Endothelial cell of umbilical vein (primary cell): ENCODE measurements around the gene CELF1. TPM values are rescaled to one million over a fixed set of nuclear protein-coding genes. Genes with fewer than 3 reads are reported as not detected.

Source experiments
- BruUV-seq: library from RNA; stranded (reverse); fragments of 400-500 nt; replicated peaks from 2 replicates; lab custom pipeline; 2021; lab: Mats Ljungman, UMichigan
- CTCF ChIA-PET: fragments of 300-600, 350-600 bp; sonication (Branson Sonifier 250); formaldehyde crosslinking; loops from one replicate; lab custom pipeline; 2021; ENCODE audit warnings: antibody characterized with exemption, inconsistent platforms; lab: Charles Lee
- POLR2A ChIA-PET: fragments of 300-600, 350-600 bp; sonication (Branson Sonifier 250); formaldehyde crosslinking; loops from one replicate; lab custom pipeline; 2021; ENCODE audit warnings: antibody characterized with exemption, inconsistent platforms; lab: Charles Lee
- DNase-seq: peaks from one replicate; pipeline ENCODE4 v3.0.0-alpha.2; 2011; ENCODE audit warnings: low read depth, low spot score
- FAIRE-seq: peaks from 2 replicates; lab custom pipeline; 2011; peaks lifted over from hg19 to GRCh38; lab: Jason Lieb, UNC
- H2AFZ ChIP-seq: 2 replicates; pipeline ENCODE4 v1.6.0; 2012; ENCODE audit warnings: low read depth, low read length, control low read depth, inconsistent platforms
- H3K27ac ChIP-seq: 2 replicates; pipeline ENCODE4 v1.5.1; 2011; ENCODE audit warnings: low read depth, mild to moderate bottlenecking, control low read depth, low read length, moderate library complexity; ENCODE audit not compliant: insufficient read depth
- H3K27me3 ChIP-seq, 2 experiments: 2 replicates each; pipeline versions ENCODE4 v1.6.0 to v1.6.1; 2011; ENCODE audit warnings: low read length in 2 of 2, mixed read lengths in 1 of 2; ENCODE audit not compliant: control insufficient read depth in 2 of 2, insufficient read depth in 2 of 2
- H3K36me3 ChIP-seq, 2 experiments: 2 replicates in 1 of 2; 3 replicates in 1 of 2; pipeline ENCODE4 v1.5.1; 2011; ENCODE audit warnings: low read length in 2 of 2, mild to moderate bottlenecking in 1 of 2, moderate library complexity in 1 of 2; ENCODE audit not compliant: control insufficient read depth in 2 of 2, insufficient read depth in 2 of 2; ENCODE audit errors: extremely low read depth in 1 of 2
- H3K4me1 ChIP-seq: 3 replicates; pipeline ENCODE4 v1.5.1; 2011; ENCODE audit warnings: mild to moderate bottlenecking, low read length; ENCODE audit not compliant: control insufficient read depth, insufficient read depth; ENCODE audit errors: extremely low read depth
- H3K4me2 ChIP-seq: 2 replicates; pipeline ENCODE4 v1.6.1; 2011; ENCODE audit warnings: low read length, control low read depth, mixed read lengths; ENCODE audit not compliant: insufficient read depth
- H3K4me3 ChIP-seq, 3 experiments: fragments of 200-600 bp in 1 of 3; sonication (generic), shearing (Covaris generic) in 1 of 3; replicated peaks in 1 of 3; 2 replicates each; pipeline ENCODE4 v1.5.1; 2011 to 2016; ENCODE audit warnings: control low read depth in 3 of 3, low read length in 3 of 3, mild to moderate bottlenecking in 2 of 3, inconsistent platforms in 1 of 3, low read depth in 1 of 3, moderate library complexity in 1 of 3; ENCODE audit not compliant: insufficient read depth in 1 of 3
- H3K79me2 ChIP-seq: 2 replicates; pipeline ENCODE4 v1.6.0; 2012; ENCODE audit warnings: low read length, inconsistent platforms; ENCODE audit not compliant: control insufficient read depth, insufficient read depth
- H3K9ac ChIP-seq: replicated peaks from 2 replicates; pipeline ENCODE3; 2011; ENCODE audit warnings: low read length, control low read depth; ENCODE audit not compliant: insufficient read depth; ENCODE audit errors: extremely low read depth
- H3K9me1 ChIP-seq: replicated peaks from 3 replicates; pipeline ENCODE4 v1.6.0; 2011; ENCODE audit warnings: mild to moderate bottlenecking, low read length; ENCODE audit not compliant: control insufficient read depth, insufficient read depth; ENCODE audit errors: extremely low read depth
- H3K9me3 ChIP-seq: replicated peaks from 2 replicates; pipeline ENCODE4 v1.5.1; 2012; ENCODE audit warnings: low read length, inconsistent platforms; ENCODE audit not compliant: control insufficient read depth, insufficient read depth
- H4K20me1 ChIP-seq: replicated peaks from 2 replicates; pipeline ENCODE3; 2011; ENCODE audit warnings: mild to moderate bottlenecking, low read length; ENCODE audit not compliant: control insufficient read depth, insufficient read depth; ENCODE audit errors: extremely low read depth
- EZH2 ChIP-seq: IDR thresholded peaks from 2 replicates; pipeline ENCODE4 v1.6.1; 2012; ENCODE audit warnings: borderline replicate concordance, low read depth, mild to moderate bottlenecking, moderate library complexity, low read length, inconsistent platforms; ENCODE audit not compliant: severe bottlenecking
- FOS ChIP-seq: IDR thresholded peaks from 2 replicates; pipeline ENCODE4 v1.6.1; 2011; ENCODE audit warnings: mild to moderate bottlenecking, low read length, moderate library complexity, borderline replicate concordance; ENCODE audit not compliant: insufficient read depth
- GATA2 ChIP-seq: IDR thresholded peaks from 2 replicates; pipeline ENCODE4 v1.7.0; 2011; ENCODE audit warnings: low read depth, mild to moderate bottlenecking, moderate library complexity, mixed read lengths, low read length; ENCODE audit not compliant: insufficient read length, insufficient read depth
- JUN ChIP-seq: IDR thresholded peaks from 2 replicates; pipeline ENCODE4 v1.6.1; 2011; ENCODE audit warnings: borderline replicate concordance, low read depth; ENCODE audit not compliant: insufficient read length, insufficient read depth
- MYC ChIP-seq: IDR thresholded peaks from one replicate; pipeline ENCODE4 v1.6.1; 2011; ENCODE audit warnings: mild to moderate bottlenecking, low read depth, low read length
- POLR2A ChIP-seq: IDR thresholded peaks from 2 replicates; pipeline ENCODE4 v1.6.1; 2012; ENCODE audit warnings: low read depth, mild to moderate bottlenecking, control low read depth, low read length
- POLR2AphosphoS5 ChIP-seq: IDR thresholded peaks from 2 replicates; pipeline ENCODE4 v1.6.1; 2012; ENCODE audit warnings: low read depth, mild to moderate bottlenecking, control low read depth, low read length, moderate library complexity; ENCODE audit not compliant: insufficient read depth
- dilution Hi-C: fragments of 300-500 bp; cut with MboI; formaldehyde crosslinking; loops from one replicate; pipeline ENCODE4 v1.15.0; 2019; ENCODE audit warnings: low sequenced_read_pairs; ENCODE audit not compliant: extremely low pct_ligation_motif_present
- intact Hi-C: fragments of 100-400 bp; cut with micrococcal nuclease; formaldehyde crosslinking; loops from one replicate; pipeline ENCODE4 v1.10.0; 2022
- polyA plus RNA-seq, 4 experiments: library from polyadenylated mRNA; depleted of rRNA in 3 of 4; stranded (reverse) in 3 of 4; unstranded in 1 of 4; fragments of >200 nt; gene quantifications; 2 replicates each; pipeline versions ENCODE4 v1.2.1 to v1.2.3, GENCODE V29; 2011 to 2012; ENCODE audit warnings: missing spikeins in 1 of 4
- total RNA-seq: library from RNA; stranded (reverse); gene quantifications from 2 replicates; pipeline ENCODE4 v1.2.3, GENCODE V29; 2021
- TF ChIP-seq, protein P1 (sequence below), 2 donors: IDR thresholded peaks; 1 replicate in 1 of 2; 2 replicates in 1 of 2; pipeline ENCODE4 v1.5.1; 2011; ENCODE audit warnings: low read length in 2 of 2, mild to moderate bottlenecking in 2 of 2, moderate library complexity in 2 of 2, control low read depth in 1 of 2, inconsistent platforms in 1 of 2, low read depth in 1 of 2; ENCODE audit not compliant: insufficient read depth in 1 of 2; ENCODE audit errors: extremely low read depth in 1 of 2
- TF ChIP-seq, protein P2 (sequence below): IDR thresholded peaks from 2 replicates; pipeline ENCODE4 v1.6.1; 2011; ENCODE audit not compliant: insufficient read depth, insufficient read length

CELF1 gene
- total and polyA plus RNA-seq, 2 donors (not counting 3 experiments of a cell fraction or from before 2014, with no cell fraction given) = 66.3 to 120 TPM

DNA sequence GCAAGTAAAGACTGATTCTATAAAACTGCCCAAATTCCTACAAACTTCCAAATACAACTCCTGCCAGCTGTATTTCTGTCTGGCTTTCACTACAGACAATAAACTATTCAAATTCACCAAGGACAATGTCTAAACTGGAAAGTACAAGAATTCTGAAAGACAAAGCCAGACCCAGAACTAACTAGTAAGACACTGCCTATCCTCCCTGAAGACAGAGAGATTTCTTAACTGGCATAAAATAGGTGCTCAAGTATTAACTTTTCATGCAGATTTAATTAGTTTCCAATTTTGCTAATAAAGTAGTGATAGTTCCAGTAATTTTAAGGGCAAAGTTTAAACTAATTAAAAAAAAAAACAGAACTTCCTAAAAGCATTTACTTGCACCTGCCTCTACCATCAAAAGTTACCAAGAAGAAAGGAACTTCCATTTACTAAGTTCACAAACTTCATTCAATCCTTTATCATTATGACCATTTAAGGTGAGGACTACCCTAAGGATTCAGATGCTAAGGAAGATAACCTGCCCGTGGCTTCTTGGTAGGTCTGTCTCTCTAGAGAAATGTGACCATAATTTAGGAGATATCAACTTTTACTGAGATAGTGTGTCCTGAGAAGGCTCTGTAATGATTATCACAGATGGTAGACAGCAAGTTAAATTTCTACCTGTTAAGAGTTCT is 45.2 kb downstream of the CELF1 start:
- no peaks in the 10 kb centered on the region for H3K9me1 ChIP-seq
- no peak for DNase-seq
- intact Hi-C loops (no loop called here), dilution Hi-C loops (no loop called here)
- H3K4me3 ChIP-seq = no peak overlapping the region
- H2AFZ ChIP-seq = no peak overlapping the region
- no peaks in the 10 kb centered on the region for H4K20me1 ChIP-seq
- no TSS peak for BruUV-seq
- no peaks in the 10 kb centered on the region for H3K9me3 ChIP-seq
- H3K27me3 ChIP-seq = no peaks in the 10 kb centered on the region
- ChIA-PET CTCF (interaction anchor here (1.0 kb wide), 1 partner anchor 17 kb away, joined by 3 read pairs; no protein-coding TSS in a partner anchor), POLR2A (no interaction called here)
- H3K79me2 ChIP-seq = peaks cover 95% of the 10 kb centered on the region
- H3K36me3 ChIP-seq = no peaks in the 10 kb centered on the region
- H3K4me2 ChIP-seq = no peak overlapping the region
- FAIRE-seq = no peak
- no peak overlapping the region for H3K9ac ChIP-seq
- H3K27ac ChIP-seq = no peak overlapping the region
- H3K4me1 ChIP-seq = peaks cover 2% of the 10 kb centered on the region
- TF ChIP-seq POLR2AphosphoS5 (no peak), GATA2 (no peak), POLR2A (no peak), JUN (no peak), FOS (no peak), MYC (no peak), EZH2 (no peak)
- TF ChIP-seq, protein P1, sequence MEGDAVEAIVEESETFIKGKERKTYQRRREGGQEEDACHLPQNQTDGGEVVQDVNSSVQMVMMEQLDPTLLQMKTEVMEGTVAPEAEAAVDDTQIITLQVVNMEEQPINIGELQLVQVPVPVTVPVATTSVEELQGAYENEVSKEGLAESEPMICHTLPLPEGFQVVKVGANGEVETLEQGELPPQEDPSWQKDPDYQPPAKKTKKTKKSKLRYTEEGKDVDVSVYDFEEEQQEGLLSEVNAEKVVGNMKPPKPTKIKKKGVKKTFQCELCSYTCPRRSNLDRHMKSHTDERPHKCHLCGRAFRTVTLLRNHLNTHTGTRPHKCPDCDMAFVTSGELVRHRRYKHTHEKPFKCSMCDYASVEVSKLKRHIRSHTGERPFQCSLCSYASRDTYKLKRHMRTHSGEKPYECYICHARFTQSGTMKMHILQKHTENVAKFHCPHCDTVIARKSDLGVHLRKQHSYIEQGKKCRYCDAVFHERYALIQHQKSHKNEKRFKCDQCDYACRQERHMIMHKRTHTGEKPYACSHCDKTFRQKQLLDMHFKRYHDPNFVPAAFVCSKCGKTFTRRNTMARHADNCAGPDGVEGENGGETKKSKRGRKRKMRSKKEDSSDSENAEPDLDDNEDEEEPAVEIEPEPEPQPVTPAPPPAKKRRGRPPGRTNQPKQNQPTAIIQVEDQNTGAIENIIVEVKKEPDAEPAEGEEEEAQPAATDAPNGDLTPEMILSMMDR (IDR thresholded peaks at IDR 0.05; ENCODE audit: extremely low read depth in 1 of 2, insufficient read depth in 1 of 2, low read depth in 1 of 2, low read length in 2 of 2) = no peak
- TF ChIP-seq, protein P2, sequence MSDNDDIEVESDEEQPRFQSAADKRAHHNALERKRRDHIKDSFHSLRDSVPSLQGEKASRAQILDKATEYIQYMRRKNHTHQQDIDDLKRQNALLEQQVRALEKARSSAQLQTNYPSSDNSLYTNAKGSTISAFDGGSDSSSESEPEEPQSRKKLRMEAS = no peak
